ENCODE results near the gene KCNQ1. TPM values are rescaled to one million over a fixed set of nuclear protein-coding genes. Genes with fewer than 3 reads are reported as not detected.

Gene KCNQ1
- total RNA-seq, 1 donor from 2014 or later, result 0.86 TPM

GRCh38 chr11:2421226-2421994 lies 23.4 kb upstream of the KCNQ1 start:
- TF ChIP-seq, protein P1, sequence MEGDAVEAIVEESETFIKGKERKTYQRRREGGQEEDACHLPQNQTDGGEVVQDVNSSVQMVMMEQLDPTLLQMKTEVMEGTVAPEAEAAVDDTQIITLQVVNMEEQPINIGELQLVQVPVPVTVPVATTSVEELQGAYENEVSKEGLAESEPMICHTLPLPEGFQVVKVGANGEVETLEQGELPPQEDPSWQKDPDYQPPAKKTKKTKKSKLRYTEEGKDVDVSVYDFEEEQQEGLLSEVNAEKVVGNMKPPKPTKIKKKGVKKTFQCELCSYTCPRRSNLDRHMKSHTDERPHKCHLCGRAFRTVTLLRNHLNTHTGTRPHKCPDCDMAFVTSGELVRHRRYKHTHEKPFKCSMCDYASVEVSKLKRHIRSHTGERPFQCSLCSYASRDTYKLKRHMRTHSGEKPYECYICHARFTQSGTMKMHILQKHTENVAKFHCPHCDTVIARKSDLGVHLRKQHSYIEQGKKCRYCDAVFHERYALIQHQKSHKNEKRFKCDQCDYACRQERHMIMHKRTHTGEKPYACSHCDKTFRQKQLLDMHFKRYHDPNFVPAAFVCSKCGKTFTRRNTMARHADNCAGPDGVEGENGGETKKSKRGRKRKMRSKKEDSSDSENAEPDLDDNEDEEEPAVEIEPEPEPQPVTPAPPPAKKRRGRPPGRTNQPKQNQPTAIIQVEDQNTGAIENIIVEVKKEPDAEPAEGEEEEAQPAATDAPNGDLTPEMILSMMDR (conservative IDR thresholded peaks at IDR 0.05), result no peak
- no peaks in the 10 kb centered on the region for H3K9me3 Mint-ChIP-seq
- no peaks in the 10 kb centered on the region for H3K27me3 Mint-ChIP-seq (ENCODE audit: low read depth)
- H3K4me3 Mint-ChIP-seq, result no peak overlapping the region
- no peaks in the 10 kb centered on the region for H3K4me1 Mint-ChIP-seq
- no peaks in the 10 kb centered on the region for H3K36me3 Mint-ChIP-seq (ENCODE audit: low read depth)
- H3K27ac Mint-ChIP-seq (ENCODE audit: unreplicated experiment), result no peak overlapping the region
- DNase-seq (ENCODE audit: low read depth, low spot score), result no peak

DNA sequence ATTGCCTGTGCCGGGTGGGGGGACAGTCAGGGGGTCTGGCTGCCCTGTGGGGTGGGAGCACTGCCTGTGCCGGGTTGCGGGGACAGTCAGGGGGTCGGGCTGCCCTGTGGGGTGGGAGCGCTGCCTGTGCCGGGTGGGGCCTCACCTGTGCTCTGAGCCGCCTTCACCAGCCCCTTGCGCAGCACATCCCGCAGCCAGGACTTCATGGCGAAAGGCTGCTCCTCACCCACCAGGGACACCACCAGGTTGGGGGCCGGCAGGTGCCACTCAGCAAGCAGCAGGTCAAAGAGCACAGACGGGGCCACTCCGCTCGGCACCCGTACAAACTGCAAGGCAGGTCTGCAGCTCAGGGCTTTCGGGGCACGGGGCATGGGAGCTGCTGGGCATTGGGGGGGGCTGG lies 22.8 kb upstream of the KCNQ1 start:
- no peak overlapping the region for H3K4me3 Mint-ChIP-seq
- TF ChIP-seq, protein P1 (conservative IDR thresholded peaks at IDR 0.05), result no peak
- no peak overlapping the region for H3K27ac Mint-ChIP-seq (ENCODE audit: unreplicated experiment)
- H3K4me1 Mint-ChIP-seq, result no peaks in the 10 kb centered on the region
- H3K9me3 Mint-ChIP-seq, result no peaks in the 10 kb centered on the region
- H3K27me3 Mint-ChIP-seq (ENCODE audit: low read depth), result no peaks in the 10 kb centered on the region
- DNase-seq (ENCODE audit: low read depth, low spot score), result no peak
- H3K36me3 Mint-ChIP-seq (ENCODE audit: low read depth), result no peaks in the 10 kb centered on the region

- H3K4me1 Mint-ChIP-seq, result no peaks in the 10 kb centered on the region
- no peak overlapping the region for H3K27ac Mint-ChIP-seq (ENCODE audit: unreplicated experiment)
- DNase-seq (ENCODE audit: low read depth, low spot score), result no peak
- no peaks in the 10 kb centered on the region for H3K27me3 Mint-ChIP-seq (ENCODE audit: low read depth)
- H3K4me3 Mint-ChIP-seq, result no peak overlapping the region
- H3K36me3 Mint-ChIP-seq (ENCODE audit: low read depth), result no peaks in the 10 kb centered on the region
- TF ChIP-seq, protein P1 (conservative IDR thresholded peaks at IDR 0.05), result no peak
- H3K9me3 Mint-ChIP-seq, result no peaks in the 10 kb centered on the region
These were observed 22.2 kb upstream of the KCNQ1 start for GRCh38 chr11:2422461-2423156.

- TF ChIP-seq, protein P1 (conservative IDR thresholded peaks at IDR 0.05), result no peak
- H3K9me3 Mint-ChIP-seq, result no peaks in the 10 kb centered on the region
- no peaks in the 10 kb centered on the region for H3K27me3 Mint-ChIP-seq (ENCODE audit: low read depth)
- H3K36me3 Mint-ChIP-seq (ENCODE audit: low read depth), result no peaks in the 10 kb centered on the region
- no peak for DNase-seq (ENCODE audit: low read depth, low spot score)
- no peak overlapping the region for H3K4me3 Mint-ChIP-seq
- no peaks in the 10 kb centered on the region for H3K4me1 Mint-ChIP-seq
- H3K27ac Mint-ChIP-seq (ENCODE audit: unreplicated experiment), result no peak overlapping the region
These were observed 21.4 kb upstream of the KCNQ1 start for GRCh38 chr11:2423157-2424025.

DNA sequence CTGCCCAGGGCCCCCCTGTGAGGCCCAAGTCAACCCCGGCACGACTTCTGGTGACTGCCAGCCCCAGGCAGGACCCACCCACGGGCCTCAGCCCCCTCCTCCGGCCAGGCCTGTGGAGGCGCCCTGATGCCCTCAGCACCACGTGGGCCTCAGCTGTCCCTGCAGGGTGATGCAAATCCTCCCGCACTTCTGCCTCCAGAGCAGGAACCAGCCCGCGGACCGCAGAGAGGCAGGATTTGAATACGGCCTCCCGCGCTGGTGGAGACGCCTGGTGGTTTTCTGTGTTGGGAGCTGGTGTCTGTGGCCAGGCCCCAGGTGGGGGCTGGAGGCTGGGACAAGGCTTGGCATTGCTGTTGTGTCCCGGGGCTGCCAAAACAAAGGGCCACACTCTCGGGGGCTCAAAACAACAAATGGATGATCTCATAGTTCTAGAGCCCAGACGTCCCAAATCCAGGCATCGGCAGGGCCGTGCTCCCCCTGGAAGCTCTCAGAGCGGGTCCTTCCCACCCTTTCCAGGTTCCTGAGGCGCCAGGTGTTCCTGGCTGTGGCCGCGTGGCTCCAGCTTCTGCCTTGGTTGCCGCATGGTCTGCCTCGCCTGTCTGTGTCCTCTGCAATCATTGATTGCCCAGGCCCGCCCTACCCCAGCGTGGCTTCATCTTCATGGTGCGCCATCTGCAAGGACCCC lies 19.9 kb upstream of the KCNQ1 start:
- H3K4me3 Mint-ChIP-seq, result no peak overlapping the region
- TF ChIP-seq, protein P1 (conservative IDR thresholded peaks at IDR 0.05), result no peak
- no peaks in the 10 kb centered on the region for H3K27me3 Mint-ChIP-seq (ENCODE audit: low read depth)
- no peaks in the 10 kb centered on the region for H3K9me3 Mint-ChIP-seq
- H3K36me3 Mint-ChIP-seq (ENCODE audit: low read depth), result no peaks in the 10 kb centered on the region
- H3K27ac Mint-ChIP-seq (ENCODE audit: unreplicated experiment), result no peak overlapping the region
- no peaks in the 10 kb centered on the region for H3K4me1 Mint-ChIP-seq
- DNase-seq (ENCODE audit: low read depth, low spot score), result no peak
